Fibroblast of gingiva (primary cell): ENCODE results near the gene SENP6.
A peak's percentile ranks its signal among the peaks of the same experiment; 100 is the strongest.

Source experiments
- DNase-seq: peaks from one replicate; pipeline ENCODE4 v3.0.0-alpha.2; 2011; ENCODE audit warnings: low read depth

The SENP6 gene

GRCh38 chr6:75748003-75748742, 146.5 kb downstream of the SENP6 start:
- no peak for DNase-seq

GRCh38 chr6:75748743-75749538, 147.3 kb downstream of the SENP6 start, which contains the start of gene MYO6:
MYO6 (plus strand) TSS chr6:75749239; CDS start chr6:75817548, 68,309 bp downstream.
- DNase-seq: peak; percentile 67

GRCh38 chr6:75751443-75751842, 149.8 kb downstream of the SENP6 start:
- DNase-seq: peak; percentile 74

- DNase-seq: no peak
Observed at GRCh38 chr6:75752365-75752764, 150.7 kb downstream of the SENP6 start.

- peak; percentile 16 for DNase-seq
Observed at GRCh38 chr6:75755704-75756103, 154.0 kb downstream of the SENP6 start.

GRCh38 chr6:75757295-75757694, 155.6 kb downstream of the SENP6 start:
- DNase-seq: no peak

GRCh38 chr6:75758061-75758460, 156.4 kb downstream of the SENP6 start:
- DNase-seq: no peak

- no peak for DNase-seq
Observed at GRCh38 chr6:75759207-75759606, 157.5 kb downstream of the SENP6 start.

GRCh38 chr6:75760320-75760719, 158.6 kb downstream of the SENP6 start:
- no peak for DNase-seq

GRCh38 chr6:75761489-75761888, 159.8 kb downstream of the SENP6 start:
- no peak for DNase-seq

- no peak for DNase-seq
Observed at GRCh38 chr6:75762063-75762462, 160.4 kb downstream of the SENP6 start.

- no peak for DNase-seq
Observed at GRCh38 chr6:75766387-75766786, 164.7 kb downstream of the SENP6 start.
